ENCODE data around the gene TERB1.

Gene TERB1

GRCh38 chr16:66776457-66776856 is 24.9 kb downstream of the TERB1 start:
- no peaks in the 10 kb centered on the region for H3K9me3 ChIP-seq (ENCODE audit: control insufficient read depth, insufficient read depth, low read depth, low read length)
- POLR2A ChIA-PET = no interaction called here
- no peaks in the 10 kb centered on the region for H3K36me3 ChIP-seq (ENCODE audit: control insufficient read depth in 2 of 2, insufficient read depth in 1 of 2, low read length in 2 of 2)
- CTCF ChIA-PET = interaction anchor here (1.0 kb wide), 1 partner anchor 25 kb away, joined by 4 read pairs; the partner anchor contains the start of gene DYNC1LI2
- H3K27ac ChIP-seq (ENCODE audit: extremely low read depth, low read depth, low read length) = no peak overlapping the region
- no peaks in the 10 kb centered on the region for H3K4me1 ChIP-seq (ENCODE audit: control insufficient read depth, insufficient read depth, low read length)
- H3K4me3 ChIP-seq (ENCODE audit: low read depth, low read length) = no peak overlapping the region
- TF ChIP-seq ZNF560 (tag by site-specific recombination; IDR thresholded peaks at IDR 0.05; ENCODE audit: borderline replicate concordance) (no peak), ZNF645 (tag by site-specific recombination; IDR thresholded peaks at IDR 0.05) (no peak), ZNF112 (tag by site-specific recombination; IDR thresholded peaks at IDR 0.05) (no peak), ZNF549 (tag by site-specific recombination; IDR thresholded peaks at IDR 0.05) (no peak), ZNF280D (tag by site-specific recombination; IDR thresholded peaks at IDR 0.05) (no peak), ZNF274 (IDR thresholded peaks at IDR 0.05; ENCODE audit: low read length) (no peak), ZNF274 (tag by site-specific recombination; IDR thresholded peaks at IDR 0.05; ENCODE audit: borderline replicate concordance) (0 out of 2 replicates have a peak, but pooled peaks have one; percentile 15), ZNF248 (tag by site-specific recombination; IDR thresholded peaks at IDR 0.05) (no peak), PRDM1 (tag by site-specific recombination; IDR thresholded peaks at IDR 0.05) (peak; percentile 100), ZNF354C (tag by site-specific recombination; IDR thresholded peaks at IDR 0.05; ENCODE audit: borderline replicate concordance, low read depth) (no peak)

- ChIA-PET POLR2A (no interaction called here), CTCF (interaction anchor here (0.7 to 1.0 kb wide), 2 partner anchors 56 to 92 kb away, joined by 4 to 5 read pairs; partner anchors contain the start of gene NAE1)
- H3K4me1 ChIP-seq (ENCODE audit: control insufficient read depth, insufficient read depth, low read length) = no peaks in the 10 kb centered on the region
- no peak overlapping the region for H3K27ac ChIP-seq (ENCODE audit: extremely low read depth, low read depth, low read length)
- H3K9me3 ChIP-seq (ENCODE audit: control insufficient read depth, insufficient read depth, low read depth, low read length) = no peaks in the 10 kb centered on the region
- no peaks in the 10 kb centered on the region for H3K36me3 ChIP-seq (ENCODE audit: control insufficient read depth in 2 of 2, insufficient read depth in 1 of 2, low read length in 2 of 2)
- no peak overlapping the region for H3K4me3 ChIP-seq (ENCODE audit: low read depth, low read length)
- TF ChIP-seq ZNF677 (tag by site-specific recombination; IDR thresholded peaks at IDR 0.05) (no peak), ATF2 (tag by site-specific recombination; IDR thresholded peaks at IDR 0.05; ENCODE audit: low read depth) (no peak), ZNF768 (tag by site-specific recombination; IDR thresholded peaks at IDR 0.05) (no peak), ZNF585B (tag by site-specific recombination; IDR thresholded peaks at IDR 0.05) (no peak), ZBTB44 (tag by site-specific recombination; IDR thresholded peaks at IDR 0.05) (no peak), PRDM4 (tag by site-specific recombination; IDR thresholded peaks at IDR 0.05) (no peak), ZNF76 (tag by site-specific recombination; IDR thresholded peaks at IDR 0.05; ENCODE audit: borderline replicate concordance, low read depth) (no peak), ZNF658 (tag by site-specific recombination; IDR thresholded peaks at IDR 0.05) (no peak), ZNF248 (tag by site-specific recombination; IDR thresholded peaks at IDR 0.05) (no peak), ZNF280D (tag by site-specific recombination; IDR thresholded peaks at IDR 0.05) (no peak), ZNF175 (tag by site-specific recombination; IDR thresholded peaks at IDR 0.05) (no peak), ZNF133 (tag by site-specific recombination; IDR thresholded peaks at IDR 0.05) (no peak)
Measured at GRCh38 chr16:66774981-66775380, 26.4 kb downstream of the TERB1 start.

Measured in HEK293 (cell line).